Endodermal cell (in vitro differentiated cells): Measurements from ENCODE around the gene SPON1. TPM values are rescaled to one million over a fixed set of nuclear protein-coding genes. Genes with fewer than 3 reads are reported as not detected.

ENCODE experiments used
- DNase-seq: peaks from one replicate; pipeline ENCODE4 v3.0.0-alpha.2; 2017
- H3K27ac ChIP-seq: 2 replicates; pipeline ENCODE4 v1.5.1; 2013; ENCODE audit warnings: mild to moderate bottlenecking, low read depth, low read length, moderate library complexity
- H3K27me3 ChIP-seq: 2 replicates; pipeline ENCODE4 v1.6.1; 2013; ENCODE audit warnings: mild to moderate bottlenecking, low read length, moderate library complexity; ENCODE audit not compliant: insufficient read depth, control insufficient read depth, poor library complexity, severe bottlenecking
- H3K36me3 ChIP-seq: 2 replicates; pipeline ENCODE4 v1.7.0; 2013; ENCODE audit warnings: mild to moderate bottlenecking, low read length, moderate library complexity; ENCODE audit not compliant: control insufficient read depth, insufficient read depth
- H3K4me1 ChIP-seq: one replicate; pipeline ENCODE4 v1.7.0; 2013; ENCODE audit warnings: low read length; ENCODE audit not compliant: control insufficient read depth, insufficient read depth
- H3K4me3 ChIP-seq: 2 replicates; pipeline ENCODE4 v1.5.1; 2013; ENCODE audit warnings: mild to moderate bottlenecking, low read length, moderate library complexity
- H3K9ac ChIP-seq: 2 replicates; pipeline ENCODE4 v1.6.1; 2013; ENCODE audit warnings: mild to moderate bottlenecking, low read length, moderate library complexity; ENCODE audit not compliant: poor library complexity, severe bottlenecking; ENCODE audit errors: extremely low read depth
- H3K9me3 ChIP-seq: 2 replicates; pipeline ENCODE4 v1.6.1; 2013; ENCODE audit warnings: mild to moderate bottlenecking, low read length, moderate library complexity; ENCODE audit not compliant: control insufficient read depth
- H3K27ac Mint-ChIP-seq: 2 replicates; pipeline ENCODE4 v1.8.0; 2020; ENCODE audit warnings: mixed read lengths
- H3K27me3 Mint-ChIP-seq: 2 replicates; pipeline ENCODE4 v1.8.0; 2021; ENCODE audit warnings: mild to moderate bottlenecking, mixed read lengths; ENCODE audit not compliant: insufficient read depth
- H3K36me3 Mint-ChIP-seq: 2 replicates; pipeline ENCODE4 v1.8.0; 2020; ENCODE audit warnings: low read depth, mixed read lengths
- H3K4me1 Mint-ChIP-seq: 2 replicates; pipeline ENCODE4 v1.8.0; 2020; ENCODE audit warnings: mixed read lengths
- H3K4me3 Mint-ChIP-seq: 2 replicates; pipeline ENCODE4 v1.8.0; 2020; ENCODE audit warnings: mild to moderate bottlenecking, moderate library complexity, mixed read lengths
- H3K9me3 Mint-ChIP-seq: 2 replicates; pipeline ENCODE4 v1.8.0; 2020; ENCODE audit warnings: mild to moderate bottlenecking, mixed read lengths
- CTCF ChIP-seq: fragments of 200-600 bp; sonication (generic); conservative IDR thresholded peaks from 2 replicates; pipeline ENCODE4 v1.5.0; 2021; ENCODE audit warnings: antibody characterized with exemption, mild to moderate bottlenecking
- WGBS, 2 experiments: methylation state at CpG; one replicate each; pipeline versions ENCODE4 v1.1.5 to v1.1.7; 2013; ENCODE audit warnings: missing lambda C conversion rate in 2 of 2, mixed read lengths in 1 of 2; ENCODE audit not compliant: insufficient coverage in 1 of 2, insufficient read length in 1 of 2; 5-methylcytosine and 5-hydroxymethylcytosine counted together
- total RNA-seq, 2 donors: library from RNA; stranded (reverse); fragmentation: NEBNext Ultra II Directional in 1 of 2; extraction: Animal tissue kit (Norgen Biotek cat#: 25700) in 1 of 2; gene quantifications; 2 replicates in 1 of 2; 3 replicates in 1 of 2; pipeline ENCODE4 v1.2.1, GENCODE V29; 2021

SPON1 gene
- total RNA-seq, 2 donors from 2014 or later = 0.13 to 1.6 TPM

DNA sequence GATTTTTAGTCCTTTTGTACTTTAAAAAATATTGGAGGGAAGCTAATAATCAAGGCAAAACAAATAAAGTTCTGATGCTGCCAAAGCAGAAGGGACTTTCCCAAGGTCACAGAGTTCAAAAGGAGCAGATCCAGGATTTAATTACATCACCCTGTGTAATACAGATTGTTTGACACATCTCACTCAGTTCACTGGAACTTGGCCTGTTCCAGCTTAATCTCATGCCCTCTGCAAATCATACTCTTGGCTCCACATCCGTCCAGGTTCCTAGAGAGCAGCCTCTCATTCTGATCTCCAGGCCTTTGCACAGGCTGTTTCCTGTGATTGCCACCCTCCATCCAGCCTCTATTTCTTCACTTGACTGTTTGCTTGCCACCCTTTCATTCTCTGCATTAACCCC is 151.7 kb downstream of the SPON1 start:
- no peak for TF ChIP-seq CTCF
- H3K4me3 Mint-ChIP-seq = no peak overlapping the region
- H3K4me1 Mint-ChIP-seq = no peaks in the 10 kb centered on the region
- no peaks in the 10 kb centered on the region for H3K36me3 Mint-ChIP-seq
- DNase-seq = no peak
- Histone ChIP-seq H3K9ac (no peak overlapping the region), H3K4me1 (no peaks in the 10 kb centered on the region), H3K9me3 (no peaks in the 10 kb centered on the region), H3K4me3 (no peak overlapping the region), H3K27ac (no peak overlapping the region), H3K36me3 (no peaks in the 10 kb centered on the region), H3K27me3 (no peaks in the 10 kb centered on the region)
- H3K27ac Mint-ChIP-seq = no peak overlapping the region
- 85 to 100% methylated on average over 1 of the region's 1 CpG for WGBS, 2 experiments
- no peaks in the 10 kb centered on the region for H3K27me3 Mint-ChIP-seq
- peaks cover 3% of the 10 kb centered on the region for H3K9me3 Mint-ChIP-seq

DNA sequence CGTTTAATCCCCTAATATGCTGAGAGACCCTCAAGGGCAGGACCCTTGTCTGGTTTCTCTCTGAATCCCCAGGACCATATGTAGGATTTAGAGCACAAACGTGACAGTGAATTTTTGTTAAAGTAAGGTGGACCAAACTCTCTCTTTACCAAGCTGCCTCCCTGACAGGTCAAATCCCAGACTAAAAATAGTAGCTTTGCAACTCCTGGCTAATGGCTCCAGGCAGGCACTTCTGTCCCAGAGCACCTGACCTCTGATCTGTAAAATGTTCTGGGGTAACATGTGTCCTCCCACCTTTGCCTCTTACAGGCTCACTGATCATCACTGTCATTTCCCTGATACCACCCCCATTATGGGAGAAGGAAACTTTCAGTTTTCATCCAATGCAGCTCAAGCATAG is 152.3 kb downstream of the SPON1 start:
- no peak overlapping the region for H3K4me3 Mint-ChIP-seq
- WGBS, 2 experiments = 83 to 96% methylated on average over 1 to 2 of the region's 2 CpGs
- H3K27ac Mint-ChIP-seq = no peak overlapping the region
- Histone ChIP-seq H3K9me3 (no peaks in the 10 kb centered on the region), H3K36me3 (no peaks in the 10 kb centered on the region), H3K4me3 (no peak overlapping the region), H3K9ac (no peak overlapping the region), H3K27ac (no peak overlapping the region), H3K27me3 (no peaks in the 10 kb centered on the region), H3K4me1 (no peaks in the 10 kb centered on the region)
- H3K36me3 Mint-ChIP-seq = no peaks in the 10 kb centered on the region
- H3K27me3 Mint-ChIP-seq = no peaks in the 10 kb centered on the region
- TF ChIP-seq CTCF = no peak
- no peak for DNase-seq
- no peaks in the 10 kb centered on the region for H3K4me1 Mint-ChIP-seq
- H3K9me3 Mint-ChIP-seq = peaks cover 3% of the 10 kb centered on the region

- no peaks in the 10 kb centered on the region for H3K4me1 Mint-ChIP-seq
- H3K27ac Mint-ChIP-seq = no peak overlapping the region
- H3K27me3 Mint-ChIP-seq = no peaks in the 10 kb centered on the region
- H3K9me3 Mint-ChIP-seq = peaks cover 3% of the 10 kb centered on the region
- no peak overlapping the region for H3K9ac ChIP-seq
- no peaks in the 10 kb centered on the region for H3K9me3 ChIP-seq
- no peak for TF ChIP-seq CTCF
- H3K4me3 ChIP-seq = no peak overlapping the region
- no peak for DNase-seq
- H3K27me3 ChIP-seq = no peaks in the 10 kb centered on the region
- H3K4me3 Mint-ChIP-seq = no peak overlapping the region
- no peaks in the 10 kb centered on the region for H3K36me3 ChIP-seq
- H3K27ac ChIP-seq = no peak overlapping the region
- WGBS, 2 experiments = 85 to 87% methylated on average over 1 of the region's 1 CpG
- H3K4me1 ChIP-seq = no peaks in the 10 kb centered on the region
- no peaks in the 10 kb centered on the region for H3K36me3 Mint-ChIP-seq
Measured at GRCh38 chr11:14117632-14118031, 155.1 kb downstream of the SPON1 start.
